Measurements from ENCODE around the gene TMCC2.

DNA sequence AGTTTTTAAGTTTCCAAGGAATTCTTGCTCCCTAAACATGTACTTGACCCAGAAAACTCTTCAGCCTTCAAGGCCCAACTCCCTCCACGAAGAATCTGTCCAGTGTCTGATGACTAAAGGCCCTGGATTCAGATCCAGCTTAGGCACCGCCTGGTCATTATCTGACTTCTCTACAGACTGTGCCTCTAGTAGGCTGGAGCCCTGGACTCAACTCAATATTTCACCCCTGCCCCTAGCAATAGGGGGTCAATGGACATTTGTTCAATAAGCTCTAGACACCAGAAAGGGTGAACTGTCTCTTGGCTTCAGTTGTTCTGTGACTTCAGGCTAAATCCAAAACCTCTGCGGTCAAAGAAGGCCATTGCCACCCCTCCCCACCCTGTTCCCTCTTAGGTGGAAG, 59.3 kb downstream of the TMCC2 start:
- no peak for TF ChIP-seq POLR2A (IDR thresholded peaks at IDR 0.05; ENCODE audit: low read length)
- no peak for TF ChIP-seq GATA1 (IDR thresholded peaks at IDR 0.05; ENCODE audit: low read depth, low read length)
